Stimulated activated CD8-positive, alpha-beta memory T cell treated with anti-CD3 and anti-CD28 coated beads, Interleukin-4, amount 100 ng/mL, for 48 hours (primary cell): ENCODE measurements around the gene TNK2.
"Not testable (repeated sequence)": the region's sequence is repeated elsewhere in the genome, so short reads cannot be mapped to it uniquely, and the experiment has no call there.

Experiments used
- DNase-seq: peaks from one replicate; pipeline ENCODE4 v3.0.0-alpha.2; 2020

Gene TNK2

DNA sequence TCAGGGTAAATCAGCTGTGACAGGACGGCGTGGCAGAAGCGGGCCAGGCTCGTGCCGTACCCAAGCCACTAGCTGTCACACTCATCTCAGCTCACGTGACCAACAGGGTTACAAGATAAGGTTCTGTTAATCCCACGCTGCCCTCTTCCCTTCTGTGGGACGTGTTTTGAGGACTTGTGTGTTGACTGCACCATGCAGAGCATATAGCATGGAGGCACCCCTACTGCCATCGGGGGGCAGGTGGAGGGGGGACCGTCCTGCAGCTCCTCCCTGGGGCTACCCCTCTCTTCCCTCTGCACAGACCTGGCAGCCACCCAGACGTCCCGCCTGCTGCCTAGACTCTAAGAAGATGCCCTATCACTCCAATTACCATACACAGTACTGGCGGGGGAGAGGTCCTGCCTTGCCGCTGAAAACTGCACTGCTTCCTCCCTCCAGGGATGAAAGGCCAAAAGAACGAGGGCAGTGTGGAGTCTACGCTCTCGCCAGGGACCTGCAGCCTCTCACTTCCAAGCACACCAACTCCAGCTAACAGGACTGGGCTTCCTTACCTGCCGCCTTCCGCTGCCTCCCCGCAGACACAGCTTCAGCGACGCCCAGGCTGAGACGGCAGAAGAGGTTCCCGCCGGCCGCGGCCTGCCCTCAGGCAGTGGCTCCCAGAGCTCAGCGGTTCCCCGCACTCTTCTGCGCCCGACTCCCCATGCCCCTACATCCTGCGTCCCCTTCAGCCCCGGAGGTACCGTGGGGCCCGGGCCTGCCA, at the start of gene TNK2:
Gene TNK2 (minus strand): TSS at position 618 of the 760 bp plus-strand sequence. CDS start 19,963 bp downstream, outside the sequence.
- peak; percentile 73 for DNase-seq

DNA sequence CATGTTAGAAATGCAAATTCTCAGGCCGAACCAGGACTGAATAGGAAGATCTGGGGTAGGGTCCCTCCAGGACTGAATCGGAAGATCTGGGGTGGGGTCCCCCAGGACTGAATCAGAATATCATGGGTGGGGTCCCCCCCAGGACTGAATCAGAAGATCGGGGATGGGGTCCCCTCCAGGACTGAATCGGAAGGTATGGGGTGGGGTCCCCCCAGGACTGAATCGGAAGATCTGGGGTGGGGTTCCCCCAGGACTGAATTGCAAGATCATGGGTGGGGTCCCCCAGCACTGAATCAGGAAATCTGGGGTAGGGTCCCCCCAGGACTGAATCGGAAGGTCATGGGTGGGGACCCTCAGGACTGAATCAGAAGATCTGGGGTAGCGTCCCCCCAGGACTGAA, 48.2 kb upstream of the TNK2 start:
- DNase-seq: no peak

DNA sequence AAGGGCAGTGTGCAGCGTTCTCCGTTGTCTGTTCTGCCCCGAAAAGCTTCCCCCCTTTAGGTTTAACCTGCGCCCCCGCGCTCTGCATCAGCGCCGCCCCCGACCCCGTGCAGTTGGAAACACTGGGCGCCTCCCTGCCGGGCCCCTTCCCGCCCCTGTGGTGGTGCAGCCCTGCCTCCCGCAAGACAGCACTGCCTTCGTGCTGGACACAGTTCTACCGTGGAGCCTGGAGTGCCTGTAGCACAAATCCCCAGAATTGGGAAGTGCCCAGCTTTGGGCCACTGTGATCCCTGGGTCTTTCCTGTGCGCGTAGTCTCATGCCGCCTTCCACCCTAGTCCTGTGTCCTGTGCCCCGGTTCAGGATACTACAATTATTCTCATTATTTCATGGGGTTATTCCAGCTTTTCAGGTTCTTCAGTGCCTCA, 47.1 kb upstream of the TNK2 start:
- DNase-seq: peak; percentile 80

DNA sequence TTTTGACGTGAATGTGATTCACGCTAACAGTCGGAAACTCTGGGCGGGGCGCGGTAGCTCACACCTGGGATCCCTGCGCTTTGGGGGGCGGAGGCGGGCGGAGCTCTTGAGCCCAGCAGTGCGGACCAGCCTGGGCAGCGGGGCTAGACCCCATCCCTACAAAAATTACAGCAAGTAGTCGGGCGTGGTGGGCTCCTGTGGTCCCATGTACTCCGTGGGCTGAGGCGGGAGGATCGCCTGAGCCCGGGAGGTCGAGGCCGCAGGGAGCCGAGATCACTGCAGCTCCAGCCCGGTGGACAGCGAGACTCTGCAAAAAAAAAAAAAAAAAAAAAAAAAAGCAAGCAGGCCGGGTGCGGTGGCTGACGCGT, 46.4 kb upstream of the TNK2 start:
- peak; percentile 67 for DNase-seq

DNA sequence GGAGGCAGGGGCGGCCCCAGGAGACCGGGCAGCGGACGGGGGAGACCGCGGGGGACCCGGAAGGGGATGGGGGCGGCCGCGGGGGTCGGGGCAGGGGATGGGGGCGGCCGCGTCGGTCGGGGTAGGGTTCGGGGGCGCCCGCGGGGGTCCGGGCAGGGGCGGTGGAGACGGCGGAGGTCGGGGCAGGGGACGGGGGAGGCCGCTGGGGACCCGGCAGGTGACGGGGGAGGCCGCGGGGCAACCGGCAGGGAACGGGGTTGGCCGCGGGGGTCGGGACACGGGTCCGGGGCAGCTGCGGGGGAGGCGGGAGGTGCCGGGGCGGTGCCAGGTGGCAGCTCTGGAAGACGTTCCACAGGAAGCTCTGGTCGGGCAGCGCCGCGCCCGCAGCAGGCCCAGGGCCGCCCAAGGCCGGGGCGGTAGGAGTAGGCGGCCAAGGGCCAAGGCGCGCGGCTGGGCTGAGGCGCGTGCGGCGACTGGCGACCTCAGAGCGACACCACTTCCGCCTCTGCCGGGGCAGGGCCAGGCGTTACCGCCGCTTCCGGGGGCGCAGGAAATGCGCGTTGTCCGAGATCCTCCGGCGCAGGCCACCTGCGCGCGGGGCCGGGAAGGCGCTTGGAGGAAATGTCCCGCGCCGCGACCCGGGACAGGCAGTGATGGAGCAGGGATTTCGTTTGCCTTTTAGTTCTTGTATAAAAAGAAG, 45.9 kb upstream of the TNK2 start:
- peak; percentile 85 for DNase-seq

DNA sequence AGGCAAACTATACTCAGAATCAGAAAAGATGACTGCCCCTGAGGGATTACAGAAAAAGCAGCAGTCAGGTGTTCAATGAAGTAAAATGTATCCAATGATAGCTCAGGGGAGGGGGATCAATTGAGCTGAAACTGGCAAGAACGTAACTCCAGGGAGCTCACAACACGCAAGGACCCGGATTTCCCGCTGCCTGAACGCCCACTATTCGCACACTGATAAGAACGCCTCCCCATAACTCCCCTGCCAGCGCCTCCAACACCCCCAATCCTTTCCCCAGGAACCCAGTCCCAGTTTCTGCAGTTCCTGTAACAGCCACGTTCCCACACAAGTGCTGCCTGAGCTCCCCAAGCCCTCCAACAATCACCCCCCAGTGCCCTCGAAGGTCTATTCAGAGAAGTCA, 44.2 kb upstream of the TNK2 start:
- DNase-seq: not testable (repeated sequence)

DNA sequence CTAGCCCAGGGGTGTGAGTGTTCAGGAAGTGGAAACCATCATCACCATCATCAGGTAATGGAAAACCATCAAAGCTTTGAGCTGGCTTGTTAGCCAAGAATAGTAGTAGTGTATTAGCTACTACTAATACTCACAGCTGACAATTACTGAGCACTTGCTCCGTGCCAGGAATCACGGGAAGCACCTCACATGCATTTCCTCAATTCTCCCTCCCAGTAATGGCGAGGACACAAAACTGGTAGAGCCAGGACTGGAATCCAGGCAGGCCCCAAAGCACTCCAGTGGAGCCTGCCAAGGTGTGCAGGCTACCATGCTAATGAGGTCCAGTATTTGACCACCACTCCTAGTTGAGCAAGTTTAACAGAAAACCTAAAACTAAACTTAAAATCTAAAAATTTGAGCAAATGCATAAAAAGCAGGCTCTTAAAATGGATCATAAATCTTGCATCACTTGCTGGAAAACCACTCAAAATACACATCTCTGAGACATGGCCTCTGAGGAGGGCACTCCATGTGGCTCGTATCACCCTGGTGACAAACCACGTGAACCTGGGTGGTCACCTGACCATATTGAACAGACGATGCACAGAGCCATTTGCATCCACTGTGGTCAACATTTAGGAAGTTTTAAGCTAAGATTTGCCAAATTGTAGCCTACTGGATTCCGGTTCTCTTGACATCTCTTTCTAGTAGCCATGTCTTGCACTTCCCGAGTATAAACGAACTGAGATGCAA, 43.3 kb upstream of the TNK2 start:
- DNase-seq: not testable (repeated sequence)

DNA sequence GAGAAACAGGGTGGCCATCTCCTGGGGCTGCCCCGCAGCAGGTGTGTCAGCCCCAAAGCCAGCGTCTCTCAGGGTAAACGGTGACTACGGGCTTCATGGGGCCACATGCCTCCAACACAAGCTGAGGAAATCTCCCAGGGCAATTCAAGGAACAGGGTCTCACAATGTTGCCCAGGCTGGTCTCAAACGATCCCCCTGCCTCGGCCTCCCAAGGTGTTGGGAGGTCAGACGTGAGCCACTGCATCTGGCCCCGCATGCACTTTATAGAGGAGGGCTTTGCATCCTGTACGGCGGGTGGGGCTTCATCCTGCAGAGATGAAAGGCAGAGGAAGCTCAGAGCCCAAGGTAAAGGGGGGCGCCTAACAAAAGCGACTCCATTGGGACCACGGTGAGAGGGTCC, 42.4 kb upstream of the TNK2 start:
- not testable (repeated sequence) for DNase-seq

DNA sequence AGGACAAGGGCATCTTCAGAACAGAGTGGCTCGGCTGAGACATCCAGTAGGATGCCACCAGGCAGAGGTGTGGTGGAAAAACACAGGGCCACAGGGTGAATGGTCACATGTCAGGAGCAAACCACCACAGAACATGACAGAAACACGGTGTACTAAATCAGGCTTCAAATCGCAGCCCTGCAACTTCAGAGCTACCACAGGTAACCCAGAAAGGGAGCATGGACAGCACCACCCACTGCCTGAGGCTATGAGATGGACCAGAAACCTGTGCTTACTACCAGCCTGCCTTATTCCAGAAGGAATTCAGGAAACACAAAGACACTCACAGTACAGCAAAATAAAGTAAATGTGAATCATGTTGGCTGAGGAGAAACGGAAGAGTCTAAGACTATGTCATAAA, 41.8 kb upstream of the TNK2 start:
- DNase-seq: not testable (repeated sequence)

DNA sequence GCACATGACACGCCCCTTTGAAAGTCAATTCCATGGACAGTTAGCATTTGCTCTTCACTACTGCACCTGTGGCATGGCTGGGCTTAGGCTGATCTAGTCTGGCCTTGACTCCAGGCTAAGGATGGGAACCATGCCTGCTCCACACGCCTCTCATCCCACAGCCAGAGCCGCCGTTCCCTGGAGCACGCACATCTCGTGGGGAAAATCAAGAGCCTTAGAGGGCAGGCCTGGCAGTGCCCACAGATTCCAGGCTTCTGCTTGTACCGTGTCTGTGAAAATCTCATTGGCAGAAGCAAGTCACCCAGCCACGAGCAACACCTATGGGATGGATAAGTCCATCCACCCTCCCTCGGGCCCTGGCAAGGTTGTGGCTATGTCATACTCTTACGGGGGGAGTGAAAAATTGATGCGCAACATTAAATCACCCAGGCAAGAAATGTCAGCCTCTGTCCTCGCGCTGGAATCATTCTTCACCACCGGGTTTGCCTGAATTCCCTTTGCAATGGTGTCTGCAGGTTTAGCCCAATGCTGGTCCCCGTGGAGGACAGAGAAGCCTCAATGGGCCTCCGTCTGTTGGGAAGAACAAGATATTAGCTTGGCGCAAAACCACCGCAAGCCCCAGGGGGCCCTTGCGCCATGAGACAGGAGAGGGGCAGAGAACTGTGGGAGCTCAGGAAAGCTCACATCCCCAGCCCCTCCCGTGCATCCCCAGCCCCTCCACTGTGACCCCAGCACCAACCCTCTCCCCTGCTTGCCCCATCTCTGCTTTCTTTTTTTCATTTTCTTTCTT, 38.8 kb upstream of the TNK2 start:
- DNase-seq: not testable (repeated sequence)

DNA sequence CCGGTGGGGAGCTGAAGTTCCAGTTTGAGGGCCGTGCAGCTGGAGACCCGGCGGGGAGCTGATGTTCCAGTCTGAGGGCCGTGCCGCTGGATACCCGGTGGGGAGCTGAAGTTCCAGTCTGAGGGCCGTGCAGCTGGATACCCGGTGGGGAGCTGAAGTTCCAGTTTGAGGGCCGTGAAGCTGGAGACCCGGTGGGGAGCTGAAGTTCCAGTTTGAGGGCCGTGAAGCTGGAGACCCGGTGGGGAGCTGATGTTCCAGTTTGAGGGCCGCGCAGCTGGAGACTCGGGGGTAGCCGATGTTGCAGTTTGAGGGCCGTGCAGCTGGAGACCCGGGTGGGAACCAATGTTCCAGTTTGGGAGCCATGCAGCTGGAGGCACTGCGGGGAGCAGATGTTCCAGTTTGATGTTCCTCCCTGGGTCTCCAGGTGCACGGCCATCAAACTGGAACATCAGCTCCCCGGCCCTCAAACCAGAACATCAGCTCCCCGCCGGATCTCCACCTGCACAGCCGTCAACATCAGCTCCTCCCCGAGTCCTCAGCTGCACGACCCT, 33.0 kb upstream of the TNK2 start:
- not testable (repeated sequence) for DNase-seq

DNA sequence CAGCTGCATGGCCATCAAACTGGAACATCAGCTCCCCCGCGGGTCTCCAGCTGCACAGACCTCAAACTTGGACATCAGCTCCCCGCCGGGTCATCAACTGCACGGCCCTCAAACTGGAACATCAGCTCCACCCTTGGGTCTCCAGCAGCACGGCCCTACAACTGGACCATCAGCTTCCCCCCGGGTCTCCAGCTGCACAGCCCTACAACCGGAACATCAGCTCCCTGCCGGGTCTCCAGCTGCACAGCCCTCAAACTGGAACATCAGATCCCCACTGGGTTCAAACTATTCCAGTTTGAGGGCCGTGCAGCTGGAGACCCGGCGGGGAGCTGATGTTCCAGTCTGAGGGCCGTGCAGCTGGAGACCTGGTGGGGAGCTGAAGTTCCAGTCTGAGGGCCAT, 32.5 kb upstream of the TNK2 start:
- DNase-seq: not testable (repeated sequence)

DNA sequence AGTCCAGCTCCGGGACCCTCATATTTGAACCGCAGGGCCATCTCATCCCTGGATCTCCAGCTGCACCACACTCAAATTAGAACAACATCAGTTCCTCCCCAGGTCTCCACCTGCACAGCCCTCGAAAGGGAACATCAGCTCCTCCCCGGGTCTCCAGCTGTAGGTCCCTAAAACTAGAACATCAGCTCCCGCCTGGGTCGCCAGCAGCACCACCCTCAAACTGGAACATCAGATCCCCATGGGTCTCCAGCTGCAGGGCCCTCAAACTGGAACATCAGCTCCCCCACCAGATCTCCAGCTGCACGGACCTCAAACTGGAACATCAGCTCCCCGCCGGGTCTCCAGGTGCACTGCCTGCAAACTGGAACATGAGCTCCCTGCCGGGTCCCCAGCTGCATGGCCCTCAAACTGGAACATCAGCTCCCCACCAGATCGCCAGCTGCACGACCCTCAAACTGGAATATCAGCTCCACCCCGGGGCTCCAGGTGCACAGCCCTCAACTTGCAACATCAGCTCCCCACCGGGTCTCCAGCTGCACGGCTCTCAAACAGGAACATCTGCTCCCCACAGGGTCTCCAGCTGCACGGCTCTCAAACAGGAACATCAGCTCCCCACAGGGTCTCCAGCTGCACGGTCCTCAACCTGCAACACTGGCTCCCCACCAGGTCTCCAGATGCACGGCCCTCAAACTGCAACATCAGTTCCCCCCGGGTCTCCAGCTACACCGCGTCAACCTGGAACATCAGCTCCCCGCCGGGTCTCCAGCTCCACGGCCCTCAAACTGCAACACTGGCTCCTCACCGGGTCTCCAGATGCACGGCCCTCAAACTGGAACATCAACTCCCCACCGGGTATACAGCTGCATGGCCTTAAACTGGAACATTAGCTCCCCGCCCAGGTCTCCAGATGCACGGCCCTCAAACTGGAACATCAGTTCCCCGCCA, 31.4 kb upstream of the TNK2 start:
- DNase-seq: peak; percentile 13

DNA sequence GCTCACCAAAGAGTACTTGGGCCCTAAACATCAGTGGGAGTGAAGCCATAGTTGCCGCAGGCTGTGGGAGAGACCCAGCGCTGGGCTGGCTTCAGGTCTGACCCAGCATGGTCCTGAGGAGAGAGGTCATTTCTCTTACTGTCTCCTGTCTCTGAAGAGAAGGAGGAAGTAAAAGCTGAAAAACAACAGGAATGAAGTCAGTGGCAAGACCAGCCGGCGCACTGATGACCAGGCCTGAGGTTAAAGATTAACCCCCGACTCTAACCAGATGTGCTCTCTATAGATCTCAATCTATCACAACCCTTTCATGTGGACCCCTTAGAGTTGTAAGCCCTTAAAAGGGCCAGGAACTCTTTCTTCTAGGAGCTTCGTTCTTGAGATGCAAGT, 24.7 kb upstream of the TNK2 start:
- peak; percentile 11 for DNase-seq

DNA sequence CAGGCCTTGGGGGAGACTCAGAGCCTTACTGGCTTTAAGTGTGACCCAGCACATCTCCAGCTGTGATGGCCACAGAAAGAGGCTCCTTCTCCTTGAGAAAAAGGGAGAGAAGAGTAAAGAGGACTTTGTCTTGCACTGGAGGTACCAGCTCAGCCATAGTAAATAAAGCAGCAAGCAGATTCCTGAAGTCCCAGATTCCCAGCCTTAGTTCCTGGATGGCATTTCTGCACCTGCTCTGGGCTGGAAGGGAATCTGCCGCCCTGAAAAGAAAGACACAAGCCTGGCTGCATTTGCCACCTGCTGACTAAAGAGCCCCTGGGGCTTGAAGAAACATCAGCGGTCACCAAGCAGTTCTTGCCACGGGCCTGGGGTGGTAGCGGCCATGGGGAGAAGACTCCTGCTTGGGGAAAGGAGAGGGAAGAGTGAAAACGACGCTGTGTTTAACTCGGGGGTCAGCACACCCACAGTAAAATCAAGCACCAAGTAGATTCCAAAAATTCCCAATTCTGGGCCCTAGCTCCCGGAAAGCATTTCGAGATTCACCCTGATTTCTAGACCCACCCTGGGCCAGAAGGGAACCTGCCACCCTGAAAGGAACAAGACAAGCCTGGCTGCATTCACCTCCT, 24.2 kb upstream of the TNK2 start:
- DNase-seq: no peak

DNA sequence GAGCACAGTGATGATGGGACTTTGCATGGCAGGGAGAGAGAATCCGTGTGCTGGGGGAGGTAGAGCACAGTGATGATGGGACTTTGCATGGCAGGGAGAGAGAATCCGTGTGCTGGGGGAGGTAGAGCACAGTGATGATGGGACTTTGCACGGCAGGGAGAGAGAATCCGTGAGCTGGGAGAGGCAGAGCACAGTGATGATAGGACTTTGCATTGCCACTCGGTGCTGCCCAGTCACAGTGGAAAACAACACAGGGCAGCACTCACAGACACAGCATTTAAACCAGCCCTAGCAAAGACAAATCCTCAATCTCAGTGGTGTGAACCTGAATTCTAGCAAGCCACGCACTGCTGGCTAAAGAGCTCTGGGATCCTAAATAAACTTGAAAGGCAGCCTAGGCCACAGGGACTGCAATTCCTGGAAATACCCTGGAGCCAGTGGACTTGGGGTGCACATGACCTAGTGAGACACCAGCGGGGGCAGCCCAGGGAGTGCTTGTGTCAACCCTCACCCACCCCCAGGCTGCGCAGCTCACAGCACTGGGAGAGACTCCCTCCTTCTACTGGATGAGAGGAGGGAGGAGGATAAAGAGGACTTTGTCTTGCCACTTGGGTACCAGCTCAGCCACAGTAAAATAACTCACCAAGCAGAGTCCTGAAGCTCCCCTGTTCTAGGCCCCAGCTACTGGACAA, 23.4 kb upstream of the TNK2 start:
- DNase-seq: no peak

DNA sequence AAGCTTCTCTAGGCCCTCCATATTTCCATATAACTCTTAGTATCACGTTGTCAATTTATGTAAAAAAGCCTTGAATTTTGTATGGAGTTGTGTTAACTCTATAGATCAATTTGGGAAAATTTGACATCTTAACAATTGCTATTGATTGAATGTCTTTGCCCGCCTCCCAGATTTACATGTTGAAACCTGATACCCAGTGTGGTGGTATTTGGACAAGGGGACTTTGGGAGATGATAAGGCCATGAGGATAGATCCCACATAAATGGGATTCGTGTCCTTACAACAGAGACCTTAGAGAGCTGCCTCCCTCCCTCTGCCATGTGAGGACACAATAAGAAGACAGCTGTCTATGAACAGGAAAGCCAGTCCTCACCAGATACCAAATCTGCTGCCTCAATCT, 21.1 kb upstream of the TNK2 start:
- peak; percentile 9 for DNase-seq

DNA sequence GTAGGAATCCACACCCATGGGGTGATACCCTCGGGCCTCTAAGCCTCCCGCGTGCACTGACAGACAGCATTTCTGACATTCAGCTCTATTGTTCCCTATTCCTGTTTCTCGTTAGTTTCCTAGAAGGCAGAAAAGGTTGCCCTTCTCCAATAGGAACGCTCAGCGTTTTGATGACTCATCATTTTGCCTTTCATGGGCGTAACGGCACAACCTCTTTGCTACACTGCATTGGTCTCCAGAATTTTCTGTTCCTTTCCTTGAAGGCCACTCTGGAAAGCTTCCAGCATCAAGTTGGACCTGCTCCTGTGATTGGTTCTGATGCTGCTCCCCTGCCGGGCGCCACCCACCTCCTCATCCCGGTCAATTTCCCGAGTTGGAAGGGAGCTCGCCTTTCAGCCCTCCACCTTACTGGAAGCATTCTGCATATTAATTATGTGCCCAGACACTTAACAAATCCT, 13.0 kb upstream of the TNK2 start:
- DNase-seq: peak; percentile 19

DNA sequence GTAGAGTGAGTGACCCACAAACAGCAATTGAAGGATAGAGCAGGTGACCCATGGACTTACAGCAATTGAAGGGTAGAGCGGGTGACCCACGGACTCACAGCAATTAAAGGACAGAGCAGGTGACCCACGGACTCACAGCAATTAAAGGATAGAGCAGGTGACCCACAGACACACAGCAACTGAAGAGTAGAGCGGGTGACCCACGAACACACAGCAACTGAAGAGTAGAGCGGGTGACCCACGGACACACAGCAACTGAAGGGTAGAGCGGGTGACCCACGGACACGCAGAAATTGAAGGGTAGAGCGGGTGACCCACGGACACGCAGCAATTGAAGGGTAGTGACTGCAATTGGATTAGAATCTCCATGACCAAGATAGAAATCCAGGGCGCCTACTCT, 9.8 kb upstream of the TNK2 start:
- no peak for DNase-seq

DNA sequence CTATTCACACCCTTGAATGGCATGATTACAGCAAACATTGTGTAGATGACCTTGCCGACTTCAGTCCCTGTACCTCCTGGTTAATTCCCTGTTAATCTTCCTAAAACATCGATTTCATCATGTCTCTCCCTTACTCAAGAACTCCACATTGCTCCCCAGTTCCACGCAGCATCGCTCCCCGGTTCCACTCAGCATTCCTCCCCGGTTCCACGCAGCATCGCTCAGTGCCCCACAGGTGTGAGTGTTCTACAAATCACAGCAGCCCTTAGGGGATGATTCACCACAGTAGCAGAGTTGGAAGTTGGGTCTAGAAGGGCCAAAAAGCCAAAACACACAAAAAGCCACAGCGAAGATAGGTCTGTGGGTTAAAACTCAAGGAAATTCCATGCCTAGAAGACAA, 8.6 kb upstream of the TNK2 start:
- peak; percentile 17 for DNase-seq
